Endothelial cell of umbilical vein (primary cell): ENCODE measurements around the gene TOM1. TPM values are rescaled to one million over a fixed set of nuclear protein-coding genes. Genes with fewer than 3 reads are reported as not detected.

Experiments used
- BruUV-seq: library from RNA; stranded (reverse); fragments of 400-500 nt; replicated peaks from 2 replicates; lab custom pipeline; 2021; lab: Mats Ljungman, UMichigan
- CTCF ChIA-PET: fragments of 300-600, 350-600 bp; sonication (Branson Sonifier 250); formaldehyde crosslinking; loops from one replicate; lab custom pipeline; 2021; ENCODE audit warnings: antibody characterized with exemption, inconsistent platforms; lab: Charles Lee
- POLR2A ChIA-PET: fragments of 300-600, 350-600 bp; sonication (Branson Sonifier 250); formaldehyde crosslinking; loops from one replicate; lab custom pipeline; 2021; ENCODE audit warnings: antibody characterized with exemption, inconsistent platforms; lab: Charles Lee
- DNase-seq: peaks from one replicate; pipeline ENCODE4 v3.0.0-alpha.2; 2011; ENCODE audit warnings: low read depth, low spot score
- FAIRE-seq: peaks from 2 replicates; lab custom pipeline; 2011; peaks lifted over from hg19 to GRCh38; lab: Jason Lieb, UNC
- H2AFZ ChIP-seq: 2 replicates; pipeline ENCODE4 v1.6.0; 2012; ENCODE audit warnings: low read depth, low read length, control low read depth, inconsistent platforms
- H3K27ac ChIP-seq: 2 replicates; pipeline ENCODE4 v1.5.1; 2011; ENCODE audit warnings: low read depth, mild to moderate bottlenecking, control low read depth, low read length, moderate library complexity; ENCODE audit not compliant: insufficient read depth
- H3K27me3 ChIP-seq, 2 experiments: 2 replicates each; pipeline versions ENCODE4 v1.6.0 to v1.6.1; 2011; ENCODE audit warnings: low read length in 2 of 2, mixed read lengths in 1 of 2; ENCODE audit not compliant: control insufficient read depth in 2 of 2, insufficient read depth in 2 of 2
- H3K36me3 ChIP-seq, 2 experiments: 2 replicates in 1 of 2; 3 replicates in 1 of 2; pipeline ENCODE4 v1.5.1; 2011; ENCODE audit warnings: low read length in 2 of 2, mild to moderate bottlenecking in 1 of 2, moderate library complexity in 1 of 2; ENCODE audit not compliant: control insufficient read depth in 2 of 2, insufficient read depth in 2 of 2; ENCODE audit errors: extremely low read depth in 1 of 2
- H3K4me1 ChIP-seq: 3 replicates; pipeline ENCODE4 v1.5.1; 2011; ENCODE audit warnings: mild to moderate bottlenecking, low read length; ENCODE audit not compliant: control insufficient read depth, insufficient read depth; ENCODE audit errors: extremely low read depth
- H3K4me2 ChIP-seq: 2 replicates; pipeline ENCODE4 v1.6.1; 2011; ENCODE audit warnings: low read length, control low read depth, mixed read lengths; ENCODE audit not compliant: insufficient read depth
- H3K4me3 ChIP-seq, 3 experiments: fragments of 200-600 bp in 1 of 3; sonication (generic), shearing (Covaris generic) in 1 of 3; replicated peaks in 1 of 3; 2 replicates each; pipeline ENCODE4 v1.5.1; 2011 to 2016; ENCODE audit warnings: control low read depth in 3 of 3, low read length in 3 of 3, mild to moderate bottlenecking in 2 of 3, inconsistent platforms in 1 of 3, low read depth in 1 of 3, moderate library complexity in 1 of 3; ENCODE audit not compliant: insufficient read depth in 1 of 3
- H3K79me2 ChIP-seq: 2 replicates; pipeline ENCODE4 v1.6.0; 2012; ENCODE audit warnings: low read length, inconsistent platforms; ENCODE audit not compliant: control insufficient read depth, insufficient read depth
- H3K9ac ChIP-seq: replicated peaks from 2 replicates; pipeline ENCODE3; 2011; ENCODE audit warnings: low read length, control low read depth; ENCODE audit not compliant: insufficient read depth; ENCODE audit errors: extremely low read depth
- H3K9me1 ChIP-seq: replicated peaks from 3 replicates; pipeline ENCODE4 v1.6.0; 2011; ENCODE audit warnings: mild to moderate bottlenecking, low read length; ENCODE audit not compliant: control insufficient read depth, insufficient read depth; ENCODE audit errors: extremely low read depth
- H3K9me3 ChIP-seq: replicated peaks from 2 replicates; pipeline ENCODE4 v1.5.1; 2012; ENCODE audit warnings: low read length, inconsistent platforms; ENCODE audit not compliant: control insufficient read depth, insufficient read depth
- H4K20me1 ChIP-seq: replicated peaks from 2 replicates; pipeline ENCODE3; 2011; ENCODE audit warnings: mild to moderate bottlenecking, low read length; ENCODE audit not compliant: control insufficient read depth, insufficient read depth; ENCODE audit errors: extremely low read depth
- CTCF ChIP-seq, 2 donors: IDR thresholded peaks; 1 replicate in 1 of 2; 2 replicates in 1 of 2; pipeline ENCODE4 v1.5.1; 2011; ENCODE audit warnings: low read length in 2 of 2, mild to moderate bottlenecking in 2 of 2, moderate library complexity in 2 of 2, control low read depth in 1 of 2, inconsistent platforms in 1 of 2, low read depth in 1 of 2; ENCODE audit not compliant: insufficient read depth in 1 of 2; ENCODE audit errors: extremely low read depth in 1 of 2
- EZH2 ChIP-seq: IDR thresholded peaks from 2 replicates; pipeline ENCODE4 v1.6.1; 2012; ENCODE audit warnings: borderline replicate concordance, low read depth, mild to moderate bottlenecking, moderate library complexity, low read length, inconsistent platforms; ENCODE audit not compliant: severe bottlenecking
- FOS ChIP-seq: IDR thresholded peaks from 2 replicates; pipeline ENCODE4 v1.6.1; 2011; ENCODE audit warnings: mild to moderate bottlenecking, low read length, moderate library complexity, borderline replicate concordance; ENCODE audit not compliant: insufficient read depth
- GATA2 ChIP-seq: IDR thresholded peaks from 2 replicates; pipeline ENCODE4 v1.7.0; 2011; ENCODE audit warnings: low read depth, mild to moderate bottlenecking, moderate library complexity, mixed read lengths, low read length; ENCODE audit not compliant: insufficient read length, insufficient read depth
- JUN ChIP-seq: IDR thresholded peaks from 2 replicates; pipeline ENCODE4 v1.6.1; 2011; ENCODE audit warnings: borderline replicate concordance, low read depth; ENCODE audit not compliant: insufficient read length, insufficient read depth
- MAX ChIP-seq: IDR thresholded peaks from 2 replicates; pipeline ENCODE4 v1.6.1; 2011; ENCODE audit not compliant: insufficient read depth, insufficient read length
- MYC ChIP-seq: IDR thresholded peaks from one replicate; pipeline ENCODE4 v1.6.1; 2011; ENCODE audit warnings: mild to moderate bottlenecking, low read depth, low read length
- POLR2A ChIP-seq: IDR thresholded peaks from 2 replicates; pipeline ENCODE4 v1.6.1; 2012; ENCODE audit warnings: low read depth, mild to moderate bottlenecking, control low read depth, low read length
- POLR2AphosphoS5 ChIP-seq: IDR thresholded peaks from 2 replicates; pipeline ENCODE4 v1.6.1; 2012; ENCODE audit warnings: low read depth, mild to moderate bottlenecking, control low read depth, low read length, moderate library complexity; ENCODE audit not compliant: insufficient read depth
- dilution Hi-C: fragments of 300-500 bp; cut with MboI; formaldehyde crosslinking; loops from one replicate; pipeline ENCODE4 v1.15.0; 2019; ENCODE audit warnings: low sequenced_read_pairs; ENCODE audit not compliant: extremely low pct_ligation_motif_present
- intact Hi-C: fragments of 100-400 bp; cut with micrococcal nuclease; formaldehyde crosslinking; loops from one replicate; pipeline ENCODE4 v1.10.0; 2022
- polyA plus RNA-seq, 4 experiments: library from polyadenylated mRNA; depleted of rRNA in 3 of 4; stranded (reverse) in 3 of 4; unstranded in 1 of 4; fragments of >200 nt; gene quantifications; 2 replicates each; pipeline versions ENCODE4 v1.2.1 to v1.2.3, GENCODE V29; 2011 to 2012; ENCODE audit warnings: missing spikeins in 1 of 4
- total RNA-seq: library from RNA; stranded (reverse); gene quantifications from 2 replicates; pipeline ENCODE4 v1.2.3, GENCODE V29; 2021

Gene TOM1
- total and polyA plus RNA-seq, 2 donors (not counting 3 experiments of a cell fraction or from before 2014, with no cell fraction given) = 36.4 to 74.4 TPM

- FAIRE-seq = no peak
- Histone ChIP-seq H3K36me3 (no peaks in the 10 kb centered on the region), H3K9me1 (no peaks in the 10 kb centered on the region), H3K4me3 (no peak overlapping the region), H3K27me3 (no peaks in the 10 kb centered on the region), H2AFZ (peak overlapping the region; percentile 26), H3K4me1 (peaks cover 17% of the 10 kb centered on the region), H3K9ac (no peak overlapping the region), H3K4me2 (no peak overlapping the region), H3K79me2 (no peaks in the 10 kb centered on the region), H3K27ac (no peak overlapping the region), H4K20me1 (no peaks in the 10 kb centered on the region), H3K9me3 (no peaks in the 10 kb centered on the region)
- POLR2A ChIA-PET = no interaction called here
- intact Hi-C loops (no loop called here), dilution Hi-C loops (no loop called here)
- BruUV-seq = no TSS peak
- no peak for DNase-seq
- TF ChIP-seq GATA2 (no peak), FOS (no peak), JUN (no peak), MAX (no peak), EZH2 (no peak), POLR2A (no peak), POLR2AphosphoS5 (no peak), MYC (no peak), CTCF (IDR thresholded peaks at IDR 0.05; ENCODE audit: extremely low read depth in 1 of 2, insufficient read depth in 1 of 2, low read depth in 1 of 2, low read length in 2 of 2) (no peak)
- CTCF ChIA-PET = no interaction called here
These were observed 74.1 kb downstream of the TOM1 start for GRCh38 chr22:35373781-35374180.
